Epithelial cell of proximal tubule (primary cell): Measurements from ENCODE around the gene KMT2A. TPM values are rescaled to one million over a fixed set of nuclear protein-coding genes. Genes with fewer than 3 reads are reported as not detected.

Experiments used
- DNase-seq: peaks from one replicate; pipeline ENCODE4 v3.0.0-alpha.2; 2011; ENCODE audit warnings: low read depth
- H3K4me3 ChIP-seq: 2 replicates; pipeline ENCODE4 v1.5.1; 2011; ENCODE audit warnings: low read depth, mild to moderate bottlenecking, low read length
- CTCF ChIP-seq: conservative IDR thresholded peaks from 2 replicates; pipeline ENCODE4 v1.5.1; 2012; ENCODE audit warnings: low read depth, mild to moderate bottlenecking, low read length
- total RNA-seq: library from RNA; depleted of rRNA; stranded (reverse); fragments of >200 nt; gene quantifications from 2 replicates; pipeline ENCODE4 v1.2.3, GENCODE V29; 2015

The KMT2A gene
- total RNA-seq, 1 donor from 2014 or later: 42.1 TPM

- no peak overlapping the region for H3K4me3 ChIP-seq
- no peak for DNase-seq
- TF ChIP-seq CTCF: no peak
Measured at GRCh38 chr11:118442301-118442700, 6.0 kb downstream of the KMT2A start.

GRCh38 chr11:118442908-118443589, 6.8 kb downstream of the KMT2A start:
- DNase-seq: no peak
- no peak overlapping the region for H3K4me3 ChIP-seq
- no peak for TF ChIP-seq CTCF

GRCh38 chr11:118443590-118444218, 7.4 kb downstream of the KMT2A start:
- H3K4me3 ChIP-seq: no peak overlapping the region
- DNase-seq: no peak
- TF ChIP-seq CTCF: no peak

GRCh38 chr11:118447423-118447822, 11.1 kb downstream of the KMT2A start:
- DNase-seq: no peak
- H3K4me3 ChIP-seq: no peak overlapping the region
- no peak for TF ChIP-seq CTCF

GRCh38 chr11:118448294-118448693, 12.0 kb downstream of the KMT2A start:
- DNase-seq: no peak
- TF ChIP-seq CTCF: no peak
- H3K4me3 ChIP-seq: no peak overlapping the region

GRCh38 chr11:118449316-118449918, 13.1 kb downstream of the KMT2A start:
- no peak for TF ChIP-seq CTCF
- DNase-seq: no peak
- H3K4me3 ChIP-seq: no peak overlapping the region
